GM18861 (cell line): ENCODE measurements around the gene NGLY1.

Experiments
- ATAC-seq: cut with Tn5 transposase; IDR thresholded peaks from one replicate; pipeline ENCODE4 v1.9.1; 2021; ENCODE audit not compliant: unreplicated experiment

NGLY1 gene

DNA sequence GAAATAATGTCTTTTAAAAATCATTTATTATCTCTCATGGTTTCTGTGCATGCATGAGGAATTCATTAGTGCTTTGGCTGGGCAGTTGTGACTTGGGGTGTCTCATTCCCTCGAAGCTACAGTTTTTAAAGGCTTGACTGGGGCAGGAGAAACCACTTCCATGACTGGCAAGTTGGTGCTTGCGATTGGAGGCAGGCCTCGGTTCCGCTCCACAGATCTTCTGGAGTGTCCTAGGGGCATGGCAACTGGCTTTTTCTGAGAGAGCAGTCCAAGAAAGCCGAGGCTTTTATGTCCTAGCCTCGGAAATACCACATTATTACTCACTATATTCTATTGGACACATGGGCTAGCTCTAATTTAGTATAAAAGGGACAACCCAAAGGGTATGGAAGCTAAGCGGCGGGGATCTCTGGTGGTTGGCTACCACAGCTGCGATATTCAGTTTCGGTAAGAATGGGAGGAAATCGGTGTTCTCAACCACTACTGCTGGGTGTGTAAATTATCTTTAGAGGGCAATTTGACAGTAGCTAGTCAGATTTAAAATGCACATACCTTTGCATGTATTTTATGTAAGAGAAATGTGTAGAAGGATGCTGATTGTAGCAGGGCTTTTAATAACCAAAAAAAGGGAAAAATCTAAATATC, 69.8 kb downstream of the NGLY1 start:
- ATAC-seq, result no peak

DNA sequence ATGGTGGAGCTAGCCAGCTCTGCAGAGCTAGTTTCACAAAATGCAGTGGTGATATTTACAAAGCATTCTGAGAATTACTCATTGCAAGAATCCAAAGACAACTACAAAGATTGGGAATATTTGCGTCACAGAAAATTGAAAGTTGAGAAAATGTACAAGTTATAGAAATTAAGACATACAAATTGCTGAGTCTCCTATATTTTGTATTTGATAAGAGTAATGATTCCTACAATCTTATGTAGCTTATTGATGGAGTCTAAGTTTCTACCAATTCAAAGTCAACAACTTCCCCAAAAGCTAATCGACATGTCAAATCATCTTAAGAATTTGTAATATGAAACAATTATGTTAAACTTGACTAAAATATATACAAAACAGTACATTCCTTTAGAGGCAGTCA, 72.2 kb downstream of the NGLY1 start:
- no peak for ATAC-seq

DNA sequence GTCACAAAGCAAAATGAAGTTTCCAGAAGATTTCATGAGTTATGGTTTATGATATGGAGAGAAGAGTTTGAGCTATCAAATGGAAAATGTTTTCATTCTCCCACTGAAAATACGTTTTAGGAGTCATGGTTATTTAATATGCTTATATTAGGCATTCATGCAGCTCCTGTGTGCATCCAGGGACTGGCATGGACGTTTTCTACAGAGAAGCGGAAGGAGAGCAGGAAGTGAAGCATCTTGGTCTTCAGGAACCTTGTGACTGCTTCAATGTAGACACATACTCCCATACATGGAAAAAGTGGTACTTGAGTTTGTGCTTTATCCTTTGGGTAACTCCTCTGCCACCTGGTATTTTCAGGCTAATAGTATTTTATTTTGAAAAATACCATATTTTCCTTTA, 75.2 kb downstream of the NGLY1 start:
- ATAC-seq, result no peak

DNA sequence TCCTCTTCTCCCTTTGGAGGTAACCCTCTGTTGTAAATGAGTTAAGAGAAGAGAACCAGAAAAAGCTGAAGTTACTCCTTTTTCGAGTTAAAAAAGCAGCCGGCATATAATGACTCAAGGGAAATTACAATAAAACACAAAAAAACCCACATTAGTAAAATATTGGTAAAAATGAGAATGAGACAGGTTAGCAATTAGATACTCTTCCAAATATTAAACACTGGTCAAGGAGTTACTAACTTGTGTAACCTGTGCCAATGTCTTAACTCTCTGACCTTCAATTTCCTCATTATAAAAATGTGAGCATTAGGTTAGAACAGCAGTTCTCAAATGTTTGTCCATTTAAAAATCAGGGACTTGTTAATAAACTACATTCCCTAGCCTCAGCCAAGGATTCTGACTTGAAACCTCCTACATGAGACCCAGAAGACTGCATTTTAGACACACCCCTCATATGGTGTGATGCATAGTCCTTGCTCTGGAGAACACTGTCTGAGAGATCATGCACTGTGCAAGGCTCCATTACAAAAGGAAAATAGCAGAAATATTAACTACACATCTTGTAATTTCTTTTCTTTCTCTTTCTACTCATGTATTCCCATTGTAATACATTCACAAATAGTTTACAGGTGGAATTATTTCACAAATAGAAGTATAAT, 75.8 kb downstream of the NGLY1 start:
- ATAC-seq, result peak; percentile 48

DNA sequence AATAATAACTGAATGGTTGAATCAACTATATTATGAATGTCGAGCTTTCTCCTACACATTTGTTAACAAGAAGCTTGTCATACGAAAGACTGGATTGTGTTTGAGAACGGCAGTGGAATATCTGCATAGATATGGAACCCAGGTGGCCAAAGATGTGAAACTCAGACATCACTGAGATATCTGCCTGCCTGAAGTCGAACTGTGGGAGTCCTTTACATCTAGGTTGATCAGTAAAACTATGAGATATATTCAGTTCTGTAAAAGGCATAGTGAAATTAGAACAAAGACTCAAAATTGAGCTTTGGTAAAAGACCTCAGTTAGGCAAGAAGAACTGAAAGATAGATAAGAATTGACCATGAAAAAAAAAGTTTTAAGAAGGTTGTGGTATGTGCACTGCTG, 77.0 kb downstream of the NGLY1 start:
- ATAC-seq, result no peak

DNA sequence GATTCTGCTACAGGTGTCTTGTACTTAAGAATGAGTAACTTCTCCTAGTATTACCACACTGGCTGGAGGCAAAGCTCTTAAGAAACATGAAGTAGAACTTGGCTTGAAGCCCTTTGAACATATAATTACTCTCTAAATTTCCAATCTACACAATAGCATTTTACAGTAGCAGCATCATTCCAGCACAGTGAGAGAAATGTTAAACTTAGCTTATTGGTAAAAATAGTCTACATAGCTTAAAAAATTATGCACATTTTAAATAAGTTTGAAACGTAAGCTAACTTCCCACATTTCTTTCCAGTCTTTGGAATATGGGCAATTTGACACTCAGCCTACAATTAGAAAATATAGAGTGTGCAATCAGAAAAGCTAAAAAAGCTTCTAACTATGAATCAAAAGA, 85.7 kb downstream of the NGLY1 start:
- no peak for ATAC-seq

DNA sequence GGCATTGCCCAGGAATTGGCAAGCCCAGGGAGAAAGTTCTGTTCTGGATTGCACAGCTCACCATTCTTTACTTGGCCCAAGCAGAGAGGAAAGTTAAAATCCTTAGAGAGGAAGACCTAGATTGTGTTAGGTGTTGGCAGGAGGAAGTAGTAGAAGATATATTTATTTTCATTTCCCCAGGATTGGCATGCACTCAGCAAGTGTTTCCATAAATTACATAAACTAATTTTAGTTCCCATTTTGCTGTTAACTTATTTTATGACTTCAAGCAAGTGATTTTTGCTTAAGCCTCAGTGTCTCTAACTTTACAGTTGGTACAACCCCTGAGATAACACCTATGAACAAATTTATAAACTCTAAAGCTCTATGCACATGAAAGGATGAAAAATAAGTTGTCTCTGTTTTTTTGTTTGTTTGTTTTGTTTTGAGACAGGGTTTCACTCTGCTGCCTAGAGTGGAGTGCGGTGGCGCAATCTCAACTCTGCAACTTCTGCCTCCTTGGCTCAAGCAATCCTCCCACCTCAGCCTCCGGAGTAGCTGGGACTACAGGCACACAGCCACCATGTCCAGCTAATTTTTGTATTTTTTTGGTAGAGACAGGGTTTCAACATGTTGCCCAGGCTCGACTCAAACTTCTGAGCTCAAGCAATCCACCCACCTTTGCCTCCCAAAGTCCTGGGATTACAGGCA, 87.4 kb downstream of the NGLY1 start:
- ATAC-seq, result no peak

DNA sequence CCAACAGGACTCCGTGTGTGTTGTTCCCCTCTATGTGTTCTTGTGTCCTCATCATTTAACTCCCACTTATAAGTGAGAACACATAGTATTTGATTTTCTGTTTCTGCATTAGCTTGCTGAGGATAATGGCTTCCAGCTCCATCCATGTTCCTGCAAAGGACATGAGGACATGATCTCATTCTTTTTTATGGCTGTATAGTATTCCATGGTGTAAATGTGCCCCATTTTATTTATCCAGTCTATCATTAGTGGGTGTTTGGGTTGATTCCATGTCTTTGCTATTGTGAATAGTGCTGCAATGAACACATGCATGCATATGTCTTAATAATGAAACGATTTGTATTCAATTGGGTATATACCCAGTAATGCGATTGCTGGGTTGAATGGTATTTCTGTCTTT, 90.0 kb downstream of the NGLY1 start:
- no peak for ATAC-seq

DNA sequence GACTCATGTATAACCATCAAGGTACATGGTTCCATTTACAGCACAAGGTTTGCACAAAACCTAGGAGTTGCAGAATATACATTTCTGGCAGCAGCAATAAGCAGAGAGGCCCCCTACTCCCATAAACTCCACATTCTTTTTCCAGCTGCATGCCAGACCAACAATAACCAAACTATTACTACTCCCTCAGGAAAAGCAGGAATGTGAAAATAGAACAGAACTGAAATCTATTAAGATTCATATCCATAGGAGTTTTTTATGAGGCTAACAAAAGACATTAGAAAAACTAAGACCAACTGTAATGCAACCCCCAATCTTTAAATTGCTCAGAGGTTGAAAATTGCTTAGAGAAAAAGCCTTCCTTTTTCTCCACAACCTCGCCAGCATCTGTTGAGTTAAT, 90.9 kb downstream of the NGLY1 start:
- ATAC-seq, result no peak

DNA sequence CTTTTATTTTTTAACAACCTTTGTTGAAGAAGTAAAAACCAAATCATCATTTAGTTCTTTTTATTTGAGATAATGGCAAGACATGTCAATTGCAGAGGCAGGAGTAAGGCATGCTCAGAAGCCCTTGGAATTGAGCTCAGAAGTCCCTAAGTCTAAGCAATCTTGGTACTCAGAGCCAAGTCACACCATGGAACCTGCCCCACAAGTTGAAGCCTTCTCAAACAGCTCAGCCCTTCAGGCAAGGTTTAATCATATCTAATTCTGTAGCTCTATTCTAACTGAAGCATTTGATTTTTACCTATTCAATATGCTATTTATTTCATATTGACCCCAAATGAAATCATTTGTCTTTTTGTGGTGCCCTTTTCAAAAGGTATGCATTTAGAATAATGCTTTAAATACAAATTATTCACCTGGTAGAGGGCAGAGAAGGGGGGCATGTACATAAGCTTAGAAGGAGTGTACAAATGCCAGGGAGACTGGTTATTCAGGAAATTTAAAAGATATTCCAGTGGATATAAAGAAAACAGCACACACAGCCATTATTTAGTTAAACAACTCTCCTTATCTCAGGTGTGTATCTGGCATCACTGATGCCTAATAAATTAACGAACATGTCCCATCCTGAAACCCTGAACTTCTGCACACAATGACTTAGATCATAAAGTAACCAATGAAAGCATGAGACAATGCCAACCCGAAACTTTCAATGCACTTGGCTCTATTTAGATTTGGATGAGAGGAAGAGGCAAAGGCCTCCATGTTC, 92.3 kb downstream of the NGLY1 start:
- ATAC-seq, result no peak

DNA sequence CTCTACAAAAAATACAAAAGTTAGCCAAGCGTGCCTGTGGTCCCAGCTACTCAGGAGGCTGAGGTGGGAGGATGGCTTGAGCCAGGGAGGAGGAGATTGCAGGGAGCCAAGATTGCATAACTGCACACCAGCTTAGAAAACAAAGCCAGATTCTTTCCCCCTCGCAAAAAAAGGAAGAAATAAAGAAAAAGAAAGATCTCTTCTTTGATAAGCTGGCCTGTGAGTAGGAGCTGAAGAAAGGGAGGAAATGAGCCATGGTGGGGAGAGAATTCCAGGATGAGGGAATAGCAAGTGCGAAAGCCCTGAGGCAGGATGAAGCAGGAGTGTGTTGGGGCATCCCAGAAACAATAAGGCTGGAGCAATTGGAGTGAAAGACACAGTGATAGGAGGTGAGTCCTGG, 94.0 kb downstream of the NGLY1 start:
- no peak for ATAC-seq

DNA sequence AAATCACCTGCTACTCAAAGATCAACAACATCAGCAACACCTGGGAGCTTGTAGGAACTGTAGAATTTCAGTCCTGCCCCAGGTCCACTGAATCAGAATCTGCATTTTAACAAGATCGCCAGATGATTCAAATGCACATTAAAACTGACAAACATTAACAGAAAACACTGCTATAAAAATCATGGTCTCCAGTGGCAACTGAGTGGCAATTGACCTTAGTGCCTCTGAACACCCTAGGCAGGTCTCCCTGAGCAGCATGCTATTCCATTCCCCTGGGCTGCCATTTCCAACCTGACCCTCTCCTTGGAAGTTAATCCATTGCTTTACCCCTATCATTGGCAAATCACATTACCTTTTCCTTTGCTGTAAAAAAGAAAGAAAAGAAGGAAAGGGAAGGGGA, 95.5 kb downstream of the NGLY1 start:
- ATAC-seq, result no peak

DNA sequence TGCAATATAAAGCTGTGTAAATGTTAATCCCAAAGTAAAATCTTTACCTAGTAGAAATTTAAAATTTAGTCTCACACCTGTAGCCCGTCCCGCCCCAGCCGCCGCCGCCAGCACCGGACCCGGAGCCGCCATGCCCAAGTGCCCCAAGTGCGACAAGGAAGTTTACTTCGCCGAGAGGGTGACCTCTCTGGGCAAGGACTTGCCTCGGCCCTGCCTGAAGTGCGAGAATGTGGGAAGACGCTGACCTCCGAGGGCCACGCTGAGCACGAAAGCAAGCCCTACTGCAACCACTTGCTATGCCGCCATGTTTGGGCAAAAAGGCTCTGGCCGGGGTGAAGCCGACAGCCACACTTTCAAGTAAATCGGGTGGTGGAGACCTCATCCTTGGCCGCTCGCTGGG, 96.5 kb downstream of the NGLY1 start:
- no peak for ATAC-seq

DNA sequence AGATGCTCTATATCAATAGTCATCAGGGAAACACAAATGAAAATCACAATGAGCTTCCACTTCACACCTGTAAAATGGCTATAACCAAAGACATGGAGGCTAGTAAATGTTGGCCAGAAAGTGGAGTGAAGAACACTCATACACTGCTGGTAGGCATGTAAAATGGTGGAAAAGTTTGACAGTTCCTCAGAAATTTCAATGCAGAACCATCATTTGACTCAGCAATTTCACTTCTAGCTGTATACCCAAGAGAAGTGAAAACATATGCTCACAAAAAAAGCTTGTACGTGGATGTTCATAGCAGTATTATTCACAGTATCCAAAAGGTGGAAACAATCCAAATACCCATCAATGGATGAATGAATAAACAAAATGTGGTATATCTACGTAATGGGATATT, 99.4 kb downstream of the NGLY1 start:
- ATAC-seq, result no peak

DNA sequence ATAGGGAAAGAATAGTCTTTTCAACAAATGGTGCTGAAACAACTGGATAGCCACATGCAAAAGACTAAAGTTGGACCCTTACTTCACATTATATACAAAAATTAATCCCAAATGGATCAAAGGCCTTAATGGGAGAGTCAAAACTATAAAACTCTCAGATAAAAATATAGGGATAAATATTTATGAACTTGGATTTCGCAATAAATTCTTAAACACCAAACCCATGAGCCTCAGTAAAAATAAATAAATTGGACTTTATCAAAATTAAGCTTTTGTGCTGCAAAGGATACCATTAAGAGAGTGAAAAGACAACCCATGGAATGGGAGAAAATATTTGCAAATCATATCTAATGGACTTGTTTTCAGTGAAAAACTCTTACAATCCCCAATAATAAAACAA, 99.8 kb downstream of the NGLY1 start:
- ATAC-seq, result no peak

DNA sequence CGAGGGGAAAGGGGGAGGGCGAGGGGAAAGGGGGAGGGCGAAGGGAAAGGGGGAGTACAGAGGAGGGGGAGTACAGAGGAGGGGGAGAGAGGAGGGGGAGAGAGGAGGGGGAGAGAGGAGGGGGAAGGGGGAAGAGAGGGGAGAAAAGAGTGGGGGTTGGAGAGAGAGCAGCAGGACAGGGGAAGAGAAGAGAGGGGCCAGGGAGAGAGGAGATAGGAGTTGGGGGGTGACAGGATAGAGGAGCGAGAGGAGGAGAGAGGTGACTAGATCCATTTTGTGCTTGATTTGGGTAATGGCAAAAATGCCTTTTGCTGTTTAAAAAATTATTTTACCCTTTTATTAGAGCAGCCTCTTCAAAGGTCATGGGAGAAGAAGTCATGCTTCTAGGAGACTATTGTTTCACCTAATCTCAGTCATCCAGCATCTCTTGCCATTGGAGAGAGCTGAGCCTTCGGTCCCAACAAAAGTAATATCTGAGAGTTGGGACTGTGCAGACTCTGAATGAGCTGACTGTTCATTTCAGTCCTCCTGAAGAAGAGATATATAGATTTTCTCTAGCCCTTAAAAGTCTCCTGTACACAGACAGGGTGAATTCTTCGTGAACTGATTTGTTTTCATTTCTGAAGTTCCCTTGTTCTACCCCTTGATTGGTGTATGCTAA, 103.5 kb downstream of the NGLY1 start:
- no peak for ATAC-seq

DNA sequence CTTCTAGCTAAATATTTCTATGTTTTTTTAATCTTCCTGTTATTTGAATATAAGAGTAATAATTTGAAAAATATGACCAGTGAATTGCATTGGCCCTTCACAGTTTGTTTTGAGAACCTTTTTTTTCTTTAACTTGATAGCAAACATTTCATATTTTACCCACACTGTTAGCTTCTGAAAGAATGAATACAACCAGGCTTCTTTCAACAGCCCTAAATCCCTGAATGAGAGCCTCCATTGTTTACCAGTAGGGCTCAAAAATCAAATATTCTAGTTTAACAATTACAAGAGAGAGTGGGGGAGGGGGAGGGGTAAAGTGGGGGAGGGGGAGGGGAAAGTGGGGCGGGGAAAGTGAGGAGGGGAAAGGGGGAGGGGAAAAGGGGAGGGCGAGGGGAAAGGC, 104.1 kb downstream of the NGLY1 start:
- ATAC-seq, result no peak

DNA sequence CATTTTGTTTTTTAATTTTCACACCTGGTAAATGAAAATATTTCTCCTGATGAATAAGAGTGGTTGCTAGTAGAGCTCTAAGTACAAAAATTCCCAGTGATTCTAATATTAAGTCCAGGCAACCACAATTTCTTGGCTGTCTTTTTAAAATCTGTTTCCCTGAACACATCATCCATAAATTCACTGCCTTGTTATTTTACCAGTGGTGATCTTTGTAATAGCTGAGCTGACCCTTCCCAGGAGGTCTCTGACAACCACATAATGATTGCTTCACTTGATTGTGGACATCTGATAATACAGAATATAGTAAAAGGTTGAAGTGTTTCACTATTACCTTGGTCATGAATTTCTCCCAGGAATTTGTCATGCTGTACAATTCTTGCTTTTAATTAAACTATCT, 104.7 kb downstream of the NGLY1 start:
- ATAC-seq, result no peak

DNA sequence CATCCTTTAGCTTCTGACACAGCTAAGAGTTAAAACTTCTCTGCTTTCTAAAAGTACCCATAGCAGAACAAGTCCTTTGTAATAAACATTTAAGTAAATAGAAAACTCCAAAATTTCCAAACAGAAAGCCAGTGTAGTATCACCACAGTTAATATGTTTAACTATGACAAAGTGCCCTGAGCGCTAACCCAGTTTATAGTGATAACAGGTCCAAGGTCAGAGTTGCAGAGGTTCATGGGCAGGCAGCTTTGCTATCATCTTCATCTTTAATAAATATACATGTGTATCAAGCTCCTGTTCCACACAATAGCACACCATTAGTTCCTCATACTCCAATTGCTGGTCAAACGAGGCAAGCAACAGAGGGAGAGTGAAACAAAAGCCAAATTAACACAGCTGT, 106.1 kb downstream of the NGLY1 start:
- no peak for ATAC-seq

DNA sequence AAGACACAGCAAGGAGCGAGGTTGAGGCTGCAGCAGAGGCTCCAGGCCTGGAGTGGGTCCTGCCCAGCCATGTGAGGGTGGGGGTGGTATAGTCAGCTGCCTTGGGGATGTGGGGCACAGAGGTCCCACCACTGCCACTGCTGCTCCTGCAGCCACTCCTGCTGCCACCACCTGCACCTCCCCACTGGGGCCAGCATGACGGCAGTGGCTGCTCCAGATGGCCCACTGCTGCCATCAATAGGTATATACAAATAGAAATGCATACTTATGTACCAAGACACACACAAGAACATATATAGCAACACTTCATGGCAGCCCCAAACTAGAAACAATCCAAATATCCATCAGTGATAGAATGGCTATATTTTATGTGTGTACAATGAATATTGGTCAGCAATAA, 108.6 kb downstream of the NGLY1 start:
- ATAC-seq, result no peak

DNA sequence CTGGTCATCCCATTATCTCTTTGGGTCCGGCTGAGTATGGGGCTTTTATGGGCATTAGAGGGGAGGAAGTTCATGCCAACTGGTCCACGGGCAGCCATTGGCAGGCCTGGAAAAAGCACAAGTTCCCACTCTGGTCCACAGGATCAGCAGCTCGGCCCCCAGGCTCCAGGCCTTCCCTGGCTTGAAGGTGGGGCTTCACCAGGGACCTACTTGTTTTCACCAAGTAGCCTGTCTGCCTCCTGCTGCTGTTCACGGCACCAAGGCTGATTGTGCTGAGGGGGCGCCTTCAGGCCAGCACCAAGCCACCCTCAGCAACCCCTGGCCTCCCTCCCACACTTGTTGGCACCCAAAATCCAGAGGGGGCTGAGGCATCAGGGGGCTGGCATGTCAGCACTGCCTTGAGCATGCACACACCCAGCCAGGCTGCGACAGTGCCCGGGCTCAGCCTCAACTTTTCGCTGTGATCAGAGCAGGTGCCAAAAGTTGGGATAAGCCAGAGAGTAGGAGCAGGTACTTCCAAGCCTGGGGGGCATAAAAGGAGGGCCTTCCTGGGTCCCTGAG, 109.4 kb downstream of the NGLY1 start:
- ATAC-seq, result no peak
